HCT116 (cell line): ENCODE measurements around the gene SURF6. TPM values are rescaled to one million over a fixed set of nuclear protein-coding genes. Genes with fewer than 3 reads are reported as not detected.

Experiments used
- ATAC-seq: fragments of 200-7000 bp; cut with Tn5 transposase; 2 replicates; pipeline ENCODE4 v1.9.1; 2020; ENCODE audit warnings: mild to moderate bottlenecking, moderate library complexity
- BruUV-seq: library from RNA; stranded (reverse); fragments of 400-500 nt; replicated peaks from 2 replicates; lab custom pipeline; 2021; lab: Mats Ljungman, UMichigan
- CTCF ChIA-PET: fragments of 300-600 bp; sonication (Branson Sonifier 250); formaldehyde crosslinking; loops from one replicate; lab custom pipeline; 2021; ENCODE audit warnings: antibody characterized with exemption; lab: Charles Lee
- POLR2A ChIA-PET: fragments of 300-600, 350-600 bp; sonication (Branson Sonifier 250); formaldehyde crosslinking; loops from one replicate; lab custom pipeline; 2021; ENCODE audit warnings: antibody characterized with exemption; lab: Charles Lee
- RAD21 ChIA-PET, 2 experiments: fragments of 300-600 bp; sonication (Branson Sonifier 250); formaldehyde crosslinking; loops; one replicate each; lab custom pipeline; 2023; ENCODE audit warnings: low total read pairs in 2 of 2; ENCODE audit not compliant: uncharacterized antibody in 2 of 2, unreplicated experiment in 2 of 2, low non-redundant PET in 1 of 2; lab: Charles Lee
- DNase-seq: peaks from one replicate; pipeline ENCODE4 v3.0.0-alpha.2; 2010; ENCODE audit warnings: low read depth, low spot score
- H2AFZ ChIP-seq: fragments of 200-600 bp; shearing (Covaris generic), sonication (generic); 2 replicates; pipeline ENCODE4 v1.6.1; 2017; ENCODE audit warnings: low read depth, mixed run types, mixed read lengths, antibody characterized with exemption, low read length; ENCODE audit not compliant: poor library complexity, severe bottlenecking
- H3K27ac ChIP-seq: 2 replicates; pipeline ENCODE4 v1.5.1; 2012; ENCODE audit warnings: low read depth, low read length
- H3K27me3 ChIP-seq: fragments of 200-600 bp; sonication (generic); 2 replicates; pipeline ENCODE4 v1.6.1; 2016; ENCODE audit warnings: mixed run types, low read length, mixed read lengths; ENCODE audit not compliant: insufficient read depth
- H3K36me3 ChIP-seq, 2 experiments: fragments of 200-500 bp in 1 of 2; fragments of 200-600 bp in 1 of 2; sonication (Bioruptor generic) in 1 of 2; sonication (generic) in 1 of 2; 2 replicates each; pipeline versions ENCODE4 v1.5.1 to v1.6.1; 2014 to 2016; ENCODE audit warnings: low read length in 2 of 2, inconsistent platforms in 1 of 2, mixed read lengths in 1 of 2, mixed run types in 1 of 2; ENCODE audit not compliant: insufficient read depth in 2 of 2, control insufficient read depth in 1 of 2
- H3K4me1 ChIP-seq, 2 experiments: fragments of 200-600 bp in 1 of 2; sonication (generic) in 1 of 2; 2 replicates each; pipeline versions ENCODE4 v1.5.1 to v1.6.1; 2012 to 2017; ENCODE audit warnings: low read length in 2 of 2, inconsistent platforms in 1 of 2, mild to moderate bottlenecking in 1 of 2, mixed read lengths in 1 of 2, mixed run types in 1 of 2, moderate library complexity in 1 of 2; ENCODE audit not compliant: insufficient read depth in 2 of 2, control insufficient read depth in 1 of 2
- H3K4me2 ChIP-seq: fragments of 200-600 bp; sonication (generic); 2 replicates; pipeline ENCODE4 v1.6.1; 2017; ENCODE audit warnings: mixed run types, low read length, mixed read lengths
- H3K4me3 ChIP-seq, 2 experiments: fragments of 200-600 bp in 1 of 2; sonication (generic) in 1 of 2; replicated peaks in 1 of 2; 2 replicates each; pipeline ENCODE4 v1.5.1; 2011 to 2016; ENCODE audit warnings: low read length in 2 of 2, control low read depth in 1 of 2, low read depth in 1 of 2, mild to moderate bottlenecking in 1 of 2, mixed read lengths in 1 of 2, mixed run types in 1 of 2
- H3K79me2 ChIP-seq: fragments of 200-600 bp; sonication (generic); 2 replicates; pipeline ENCODE4 v1.6.1; 2017; ENCODE audit warnings: mild to moderate bottlenecking, mixed run types, low read length, moderate library complexity, mixed read lengths; ENCODE audit not compliant: insufficient read depth
- H3K9ac ChIP-seq: fragments of 200-600 bp; sonication (generic); 2 replicates; pipeline ENCODE4 v1.6.1; 2016; ENCODE audit warnings: low read length, mixed read lengths
- H3K9me2 ChIP-seq: fragments of 200-600 bp; sonication (generic), shearing (Covaris generic); 2 replicates; pipeline ENCODE4 v1.6.1; 2017; ENCODE audit warnings: mixed run types, mild to moderate bottlenecking, moderate library complexity; ENCODE audit not compliant: insufficient read depth
- H3K9me3 ChIP-seq, 2 experiments: fragments of 200-500 bp in 1 of 2; fragments of 200-600 bp in 1 of 2; sonication (Bioruptor generic) in 1 of 2; sonication (generic) in 1 of 2; 2 replicates each; pipeline ENCODE4 v1.6.1; 2014 to 2017; ENCODE audit warnings: low read length in 2 of 2, mixed read lengths in 2 of 2, inconsistent platforms in 1 of 2, low read depth in 1 of 2, mild to moderate bottlenecking in 1 of 2, mixed run types in 1 of 2, moderate library complexity in 1 of 2; ENCODE audit not compliant: control insufficient read depth in 1 of 2, insufficient read depth in 1 of 2
- H4K20me1 ChIP-seq: fragments of 200-600 bp; sonication (generic), shearing (Covaris generic); 2 replicates; pipeline ENCODE4 v1.6.1; 2017; ENCODE audit warnings: mixed run types, mild to moderate bottlenecking, moderate library complexity; ENCODE audit not compliant: insufficient read depth
- CBX3 ChIP-seq: IDR thresholded peaks from 2 replicates; pipeline ENCODE4 v1.6.1; 2012; ENCODE audit warnings: low read depth
- CEBPB ChIP-seq: IDR thresholded peaks from 2 replicates; pipeline ENCODE4 v1.6.1; 2012; ENCODE audit warnings: low read depth
- CTCF ChIP-seq, 3 experiments: fragments of 200-600 bp in 1 of 3; sonication (generic) in 1 of 3; IDR thresholded peaks in 2 of 3; conservative IDR thresholded peaks in 1 of 3; 2 replicates each; pipeline ENCODE4 v1.5.1; 2012 to 2017; ENCODE audit warnings: low read depth in 2 of 3, low read length in 2 of 3, antibody characterized with exemption in 1 of 3, borderline replicate concordance in 1 of 3, control low read depth in 1 of 3, mild to moderate bottlenecking in 1 of 3, mixed read lengths in 1 of 3, mixed run types in 1 of 3, moderate library complexity in 1 of 3; ENCODE audit not compliant: insufficient read depth in 1 of 3
- EGR1 ChIP-seq: IDR thresholded peaks from 2 replicates; pipeline ENCODE4 v1.6.1; 2012; ENCODE audit warnings: low read depth
- ELF1 ChIP-seq: IDR thresholded peaks from 2 replicates; pipeline ENCODE4 v1.6.1; 2012; ENCODE audit warnings: low read depth, borderline replicate concordance
- EZH2 ChIP-seq: fragments of 200-600 bp; sonication (generic); IDR thresholded peaks from 2 replicates; pipeline ENCODE4 v1.6.1; 2017; ENCODE audit warnings: antibody characterized with exemption, mixed run types
- EZH2phosphoT487 ChIP-seq: fragments of 200-600 bp; IDR thresholded peaks from 2 replicates; pipeline ENCODE4 v1.6.1; 2018; ENCODE audit warnings: antibody characterized with exemption, borderline replicate concordance
- MAX ChIP-seq: IDR thresholded peaks from 2 replicates; pipeline ENCODE4 v1.6.1; 2012
- POLR2A ChIP-seq: IDR thresholded peaks from 2 replicates; pipeline ENCODE4 v1.7.0; 2011; ENCODE audit warnings: borderline replicate concordance; ENCODE audit not compliant: insufficient read depth, insufficient read length; ENCODE audit errors: extremely low read depth
- POLR2AphosphoS5 ChIP-seq: IDR thresholded peaks from 2 replicates; pipeline ENCODE4 v1.6.1; 2011; ENCODE audit warnings: mild to moderate bottlenecking, low read depth, low read length, moderate library complexity
- RAD21 ChIP-seq: IDR thresholded peaks from 2 replicates; pipeline ENCODE4 v1.6.1; 2012; ENCODE audit warnings: low read depth, mild to moderate bottlenecking
- REST ChIP-seq: IDR thresholded peaks from 2 replicates; pipeline ENCODE4 v1.6.1; 2012; ENCODE audit warnings: low read depth
- SIN3A ChIP-seq: IDR thresholded peaks from 2 replicates; pipeline ENCODE4 v1.6.1; 2012; ENCODE audit warnings: low read depth
- SP1 ChIP-seq: IDR thresholded peaks from 2 replicates; pipeline ENCODE4 v1.6.1; 2012; ENCODE audit warnings: low read depth
- SRF ChIP-seq: IDR thresholded peaks from 2 replicates; pipeline ENCODE4 v1.6.1; 2012; ENCODE audit warnings: low read depth
- TCF7L2 ChIP-seq: IDR thresholded peaks from 2 replicates; pipeline ENCODE4 v1.7.0; 2011; ENCODE audit warnings: borderline replicate concordance, inconsistent platforms; ENCODE audit not compliant: insufficient read depth, insufficient read length; ENCODE audit errors: extremely low read depth
- YY1 ChIP-seq: IDR thresholded peaks from 2 replicates; pipeline ENCODE4 v1.6.1; 2011; ENCODE audit warnings: low read length, low read depth, moderate library complexity, mild to moderate bottlenecking; ENCODE audit not compliant: insufficient replicate concordance; ENCODE audit errors: extremely low read depth
- ZFX ChIP-seq: fragments of 450-650 bp; IDR thresholded peaks from 2 replicates; pipeline ENCODE4 v1.6.1; 2017
- ZNF274 ChIP-seq: fragments of 200-500 bp; sonication (Bioruptor generic); IDR thresholded peaks from 2 replicates; pipeline ENCODE4 v1.6.1; 2014; ENCODE audit warnings: mild to moderate bottlenecking, low read depth, low read length, inconsistent platforms
- intact Hi-C: fragments of 100-400 bp; cut with micrococcal nuclease; formaldehyde crosslinking; loops from 2 replicates; pipeline ENCODE4 v1.10.0; 2022
- total RNA-seq: library from RNA; stranded (reverse); gene quantifications from one replicate; pipeline ENCODE4 v1.2.1, GENCODE V29; 2021; ENCODE audit not compliant: unreplicated experiment

The SURF6 gene
- total RNA-seq, 1 experiment from 2014 or later = 30.1 TPM

- no peak overlapping the region for H3K27ac ChIP-seq
- DNase-seq = no peak
- H3K4me1 ChIP-seq = peaks cover 9 to 21% of the 10 kb centered on the region in 2 experiments
- no peak overlapping the region for H3K9ac ChIP-seq
- H3K9me3 ChIP-seq = no peaks in the 10 kb centered on the region
- CTCF ChIA-PET = interaction anchor here (2.4 to 2.8 kb wide), 2 partner anchors 143 to 145 kb away, joined by 17 to 37 read pairs; no protein-coding TSS in a partner anchor
- BruUV-seq = no TSS peak
- no peak overlapping the region for H3K4me2 ChIP-seq
- H3K79me2 ChIP-seq = peaks cover 44% of the 10 kb centered on the region
- H3K27me3 ChIP-seq = no peaks in the 10 kb centered on the region
- H2AFZ ChIP-seq = no peak overlapping the region
- ATAC-seq = no peak
- RAD21 ChIA-PET = no interaction called here
- no peaks in the 10 kb centered on the region for H3K9me2 ChIP-seq
- intact Hi-C loops = no loop called here
- H4K20me1 ChIP-seq = no peaks in the 10 kb centered on the region; the same call in 1 of the 2 replicates
- POLR2A ChIA-PET = no interaction called here
- no peak overlapping the region for H3K4me3 ChIP-seq
- peaks cover 34 to 42% of the 10 kb centered on the region in 2 experiments; a peak in 3 of 4 replicates for H3K36me3 ChIP-seq
- TF ChIP-seq TCF7L2 = no peak
- TF ChIP-seq SP1 = no peak
- no peak for TF ChIP-seq SIN3A
- no peak for TF ChIP-seq SRF
- no peak for TF ChIP-seq EZH2
- TF ChIP-seq POLR2A = no peak
- no peak for TF ChIP-seq MAX
- TF ChIP-seq ZFX = no peak
- TF ChIP-seq CEBPB = no peak
- no peak for TF ChIP-seq YY1
- TF ChIP-seq EGR1 = no peak
- TF ChIP-seq RAD21 = no peak
- no peak for TF ChIP-seq ELF1
- no peak for TF ChIP-seq ZNF274
- TF ChIP-seq CTCF (IDR thresholded peaks at IDR 0.05 in 2 of 3, conservative IDR thresholded peaks at IDR 0.05 in 1 of 3; ENCODE audit: borderline replicate concordance in 1 of 3, insufficient read depth in 1 of 3, low read depth in 2 of 3, low read length in 2 of 3) = no peak
- no peak for TF ChIP-seq REST
- no peak for TF ChIP-seq POLR2AphosphoS5
- no peak for TF ChIP-seq CBX3
- TF ChIP-seq EZH2phosphoT487 = no peak
These were observed 4.8 kb downstream of the SURF6 start for GRCh38 chr9:133331221-133331620.
